Measurements from ENCODE around the gene PRKAG2.

The PRKAG2 gene

DNA sequence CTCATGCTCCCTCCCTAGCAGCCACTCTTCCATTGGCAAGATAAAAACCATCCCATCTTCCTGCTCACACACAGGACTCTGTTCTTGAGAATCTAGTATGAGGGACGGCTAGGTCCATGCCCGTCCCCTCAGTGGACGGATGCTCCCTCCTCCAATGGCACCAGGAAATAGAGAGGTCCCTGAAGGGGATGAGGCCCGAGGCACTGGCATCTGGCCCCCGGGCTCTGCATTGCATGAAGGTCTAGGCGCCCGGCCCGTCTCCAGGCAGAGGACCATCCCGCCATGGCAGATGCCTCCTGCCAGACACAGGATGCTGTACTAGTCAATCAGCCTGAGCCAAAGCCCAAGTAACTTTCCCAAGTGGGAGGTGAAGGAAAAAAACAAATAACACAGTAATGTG, 15.0 kb downstream of the PRKAG2 start:
- TF ChIP-seq POU2F2 (IDR thresholded peaks at IDR 0.05; ENCODE audit: low read depth, low read length) (no peak), POLR2AphosphoS5 (IDR thresholded peaks at IDR 0.05; ENCODE audit: low read depth, low read length) (no peak)
- FAIRE-seq (no peak), DNase-seq (ENCODE audit: insufficient read length, low spot score) (no peak)

GRCh38 chr7:151860771-151861170, 16.1 kb downstream of the PRKAG2 start:
- FAIRE-seq, result no peak

GRCh38 chr7:151859948-151860685, 16.8 kb downstream of the PRKAG2 start:
- no peak for FAIRE-seq
- TF ChIP-seq TAF1 (IDR thresholded peaks at IDR 0.05; ENCODE audit: low read depth, low read length) (no peak), PAX5 (IDR thresholded peaks at IDR 0.05; ENCODE audit: insufficient read depth, low read length, severe bottlenecking) (no peak), POLR2AphosphoS5 (IDR thresholded peaks at IDR 0.05; ENCODE audit: low read depth, low read length) (no peak), SPI1 (IDR thresholded peaks at IDR 0.05; ENCODE audit: low read depth, low read length) (no peak), POLR2A (IDR thresholded peaks at IDR 0.05; ENCODE audit: low read depth, low read length) (no peak), POU2F2 (IDR thresholded peaks at IDR 0.05; ENCODE audit: low read depth, low read length) (no peak)
- DNase-seq (ENCODE audit: insufficient read length, low spot score), result no peak

More at GRCh38 chr7:151860771-151861170, 16.1 kb downstream of the PRKAG2 start:
- no peak for DNase-seq (ENCODE audit: insufficient read length, low spot score)
- TF ChIP-seq POLR2AphosphoS5 (IDR thresholded peaks at IDR 0.05; ENCODE audit: low read depth, low read length), result no peak
- TF ChIP-seq TAF1 (IDR thresholded peaks at IDR 0.05; ENCODE audit: low read depth, low read length), result no peak
- no peak for TF ChIP-seq PAX5 (IDR thresholded peaks at IDR 0.05; ENCODE audit: insufficient read depth, low read length, severe bottlenecking)
- TF ChIP-seq POLR2A (IDR thresholded peaks at IDR 0.05; ENCODE audit: low read depth, low read length), result no peak
- no peak for TF ChIP-seq POU2F2 (IDR thresholded peaks at IDR 0.05; ENCODE audit: low read depth, low read length)
- no peak for TF ChIP-seq SPI1 (IDR thresholded peaks at IDR 0.05; ENCODE audit: low read depth, low read length)

DNA sequence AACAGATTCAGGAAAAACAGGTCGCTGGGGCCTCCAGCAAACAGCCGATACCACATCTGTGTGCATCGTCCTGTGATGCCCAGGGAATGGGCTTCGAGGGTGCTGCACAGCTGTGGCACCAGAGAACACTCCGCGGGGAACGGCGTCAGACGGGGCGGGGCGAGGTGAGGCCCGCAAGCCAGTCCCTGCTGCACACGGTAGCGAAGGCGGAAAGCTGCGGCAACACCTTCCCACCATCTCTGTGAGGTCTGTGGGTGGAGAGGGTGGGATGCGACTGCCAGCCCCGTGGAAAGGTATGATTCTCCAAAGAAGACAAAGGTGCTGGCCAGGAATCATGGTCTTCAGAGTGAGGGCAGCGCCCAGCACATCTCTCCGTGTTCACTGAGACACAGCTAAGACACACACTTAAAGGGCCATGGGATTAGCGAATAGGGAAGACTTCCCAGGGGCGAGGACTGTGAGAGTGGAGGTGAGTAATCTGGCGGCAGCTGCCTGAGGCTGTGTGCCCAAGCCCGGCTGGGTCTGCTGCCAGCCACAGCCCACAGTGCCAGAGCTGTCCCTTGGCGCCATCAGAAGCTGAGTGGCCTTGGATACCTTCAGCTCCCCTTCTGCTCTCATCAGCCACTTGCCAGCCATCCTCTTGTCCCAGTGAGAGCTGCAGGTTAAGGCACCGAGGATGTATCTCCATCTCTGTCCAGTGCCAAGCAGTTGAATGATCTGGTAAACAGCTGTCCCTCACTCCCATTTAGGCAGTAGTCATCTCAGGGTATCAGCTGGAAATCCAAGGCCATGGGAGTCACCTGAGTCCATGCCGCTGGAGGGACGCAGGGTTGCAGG, 17.6 kb downstream of the PRKAG2 start:
- no peak for DNase-seq (ENCODE audit: insufficient read length, low spot score)
- FAIRE-seq, result no peak

GRCh38 chr7:151858456-151858855, 18.5 kb downstream of the PRKAG2 start:
- DNase-seq (ENCODE audit: insufficient read length, low spot score) (no peak), FAIRE-seq (no peak)
- TF ChIP-seq POU2F2 (IDR thresholded peaks at IDR 0.05; ENCODE audit: low read depth, low read length), result no peak
- no peak for TF ChIP-seq POLR2A (IDR thresholded peaks at IDR 0.05; ENCODE audit: low read depth, low read length)
- no peak for TF ChIP-seq POLR2AphosphoS5 (IDR thresholded peaks at IDR 0.05; ENCODE audit: low read depth, low read length)
- no peak for TF ChIP-seq SPI1 (IDR thresholded peaks at IDR 0.05; ENCODE audit: low read depth, low read length)
- TF ChIP-seq TAF1 (IDR thresholded peaks at IDR 0.05; ENCODE audit: low read depth, low read length), result no peak
- TF ChIP-seq PAX5 (IDR thresholded peaks at IDR 0.05; ENCODE audit: insufficient read depth, low read length, severe bottlenecking), result no peak

More for the DNA sequence above, 17.6 kb downstream of the PRKAG2 start:
- TF ChIP-seq TAF1 (IDR thresholded peaks at IDR 0.05; ENCODE audit: low read depth, low read length) (no peak), PAX5 (IDR thresholded peaks at IDR 0.05; ENCODE audit: insufficient read depth, low read length, severe bottlenecking) (no peak), POU2F2 (IDR thresholded peaks at IDR 0.05; ENCODE audit: low read depth, low read length) (no peak)

DNA sequence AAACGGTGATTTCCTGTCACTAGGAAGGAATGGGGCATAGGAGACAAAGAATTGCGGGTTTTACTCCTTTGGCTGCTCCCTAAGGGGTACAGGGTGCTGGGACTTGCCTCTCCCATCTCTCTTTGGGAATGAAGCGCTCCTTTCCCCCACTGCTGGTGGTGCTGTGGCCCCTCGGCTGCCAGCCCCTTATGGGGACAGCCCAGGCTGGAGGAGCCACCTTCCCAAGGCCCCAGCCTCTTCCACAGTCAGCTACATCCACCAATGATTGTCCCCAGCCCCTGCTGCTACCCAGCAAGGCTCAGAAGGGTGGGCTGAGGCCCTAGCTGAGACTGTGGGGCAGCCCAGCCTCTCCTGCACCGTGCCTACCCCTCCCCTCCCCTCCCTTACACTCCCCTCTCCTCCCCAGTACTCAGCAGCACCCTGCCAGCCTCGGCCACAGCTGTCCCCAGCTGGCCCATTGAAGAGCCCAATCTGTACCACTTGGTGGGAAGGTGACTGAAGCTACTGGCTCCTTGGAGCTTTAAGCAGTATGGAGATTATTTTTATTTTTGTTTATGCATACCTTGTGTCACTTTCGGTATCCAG, 19.0 kb downstream of the PRKAG2 start:
- no peak for FAIRE-seq
- no peak for TF ChIP-seq SPI1 (IDR thresholded peaks at IDR 0.05; ENCODE audit: low read depth, low read length)
- no peak for TF ChIP-seq POLR2A (IDR thresholded peaks at IDR 0.05; ENCODE audit: low read depth, low read length)
- no peak for TF ChIP-seq POU2F2 (IDR thresholded peaks at IDR 0.05; ENCODE audit: low read depth, low read length)
- no peak for TF ChIP-seq PAX5 (IDR thresholded peaks at IDR 0.05; ENCODE audit: insufficient read depth, low read length, severe bottlenecking)
- no peak for TF ChIP-seq POLR2AphosphoS5 (IDR thresholded peaks at IDR 0.05; ENCODE audit: low read depth, low read length)
- TF ChIP-seq TAF1 (IDR thresholded peaks at IDR 0.05; ENCODE audit: low read depth, low read length), result no peak
- no peak for DNase-seq (ENCODE audit: insufficient read length, low spot score)

GRCh38 chr7:151857412-151857811, 19.5 kb downstream of the PRKAG2 start:
- DNase-seq (ENCODE audit: insufficient read length, low spot score) (no peak), FAIRE-seq (no peak)
- TF ChIP-seq POLR2A (IDR thresholded peaks at IDR 0.05; ENCODE audit: low read depth, low read length), result no peak
- no peak for TF ChIP-seq POU2F2 (IDR thresholded peaks at IDR 0.05; ENCODE audit: low read depth, low read length)
- no peak for TF ChIP-seq POLR2AphosphoS5 (IDR thresholded peaks at IDR 0.05; ENCODE audit: low read depth, low read length)
- no peak for TF ChIP-seq TAF1 (IDR thresholded peaks at IDR 0.05; ENCODE audit: low read depth, low read length)
- no peak for TF ChIP-seq SPI1 (IDR thresholded peaks at IDR 0.05; ENCODE audit: low read depth, low read length)
- TF ChIP-seq PAX5 (IDR thresholded peaks at IDR 0.05; ENCODE audit: insufficient read depth, low read length, severe bottlenecking), result no peak

- TF ChIP-seq POLR2AphosphoS5 (IDR thresholded peaks at IDR 0.05; ENCODE audit: low read depth, low read length), result no peak
- TF ChIP-seq POU2F2 (IDR thresholded peaks at IDR 0.05; ENCODE audit: low read depth, low read length), result no peak
- TF ChIP-seq PAX5 (IDR thresholded peaks at IDR 0.05; ENCODE audit: insufficient read depth, low read length, severe bottlenecking), result no peak
- no peak for TF ChIP-seq SPI1 (IDR thresholded peaks at IDR 0.05; ENCODE audit: low read depth, low read length)
- no peak for TF ChIP-seq TAF1 (IDR thresholded peaks at IDR 0.05; ENCODE audit: low read depth, low read length)
- TF ChIP-seq POLR2A (IDR thresholded peaks at IDR 0.05; ENCODE audit: low read depth, low read length), result no peak
- FAIRE-seq, result no peak
- no peak for DNase-seq (ENCODE audit: insufficient read length, low spot score)
Observed at GRCh38 chr7:151856516-151856915, 20.4 kb downstream of the PRKAG2 start.

- DNase-seq (ENCODE audit: insufficient read length, low spot score) (no peak), FAIRE-seq (no peak)
- TF ChIP-seq POU2F2 (IDR thresholded peaks at IDR 0.05; ENCODE audit: low read depth, low read length), result no peak
- TF ChIP-seq PAX5 (IDR thresholded peaks at IDR 0.05; ENCODE audit: insufficient read depth, low read length, severe bottlenecking), result no peak
- TF ChIP-seq TAF1 (IDR thresholded peaks at IDR 0.05; ENCODE audit: low read depth, low read length), result no peak
- TF ChIP-seq SPI1 (IDR thresholded peaks at IDR 0.05; ENCODE audit: low read depth, low read length), result no peak
- no peak for TF ChIP-seq POLR2AphosphoS5 (IDR thresholded peaks at IDR 0.05; ENCODE audit: low read depth, low read length)
- TF ChIP-seq POLR2A (IDR thresholded peaks at IDR 0.05; ENCODE audit: low read depth, low read length), result no peak
Observed at GRCh38 chr7:151856098-151856497, 20.8 kb downstream of the PRKAG2 start.

All from GM12891 (cell line).